HG03064 (cell line): Measurements from ENCODE around the gene SIAE.
A peak's percentile ranks its signal among the peaks of the same experiment; 100 is the strongest.
"Not testable (repeated sequence)": the region's sequence is repeated elsewhere in the genome, so short reads cannot be mapped to it uniquely, and the experiment has no call there.

Experiments
- ATAC-seq: cut with Tn5 transposase; IDR thresholded peaks from one replicate; pipeline ENCODE4 v1.9.1; 2021; ENCODE audit warnings: low read depth; ENCODE audit not compliant: unreplicated experiment

Gene SIAE

DNA sequence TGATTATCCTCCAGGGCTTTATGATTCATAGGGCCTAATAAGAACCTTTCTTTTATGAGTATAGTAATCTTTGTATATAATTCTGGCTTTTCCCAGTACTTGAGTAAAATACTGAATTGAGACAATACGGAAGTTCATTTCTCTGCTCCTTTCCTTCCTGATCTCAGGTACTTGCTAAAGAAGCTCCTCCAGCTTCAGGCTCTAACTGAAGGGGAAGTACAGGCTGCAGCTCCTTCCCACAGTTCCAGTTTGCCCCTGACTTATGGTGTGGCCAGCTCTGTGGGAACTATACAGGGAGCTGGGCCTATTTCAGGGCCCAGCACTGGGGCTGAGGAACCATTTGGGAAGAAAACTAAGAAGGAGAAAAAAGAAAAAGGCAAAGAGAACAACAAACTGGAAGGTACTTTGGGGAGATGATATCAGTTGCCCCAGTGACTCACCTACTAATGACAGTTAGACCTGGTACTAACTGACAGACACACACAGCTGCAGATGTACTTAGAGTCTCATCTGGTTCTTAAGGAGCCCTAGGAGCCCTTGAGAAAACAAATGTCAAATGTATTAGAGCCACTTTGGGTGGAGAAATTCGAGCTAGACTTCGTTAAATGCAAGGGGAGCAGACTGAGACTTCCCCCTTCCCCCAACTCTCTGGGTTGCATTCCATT is 47.9 kb downstream of the SIAE start:
- no peak for ATAC-seq

GRCh38 chr11:124623861-124624525 is 49.5 kb downstream of the SIAE start:
- ATAC-seq = no peak

DNA sequence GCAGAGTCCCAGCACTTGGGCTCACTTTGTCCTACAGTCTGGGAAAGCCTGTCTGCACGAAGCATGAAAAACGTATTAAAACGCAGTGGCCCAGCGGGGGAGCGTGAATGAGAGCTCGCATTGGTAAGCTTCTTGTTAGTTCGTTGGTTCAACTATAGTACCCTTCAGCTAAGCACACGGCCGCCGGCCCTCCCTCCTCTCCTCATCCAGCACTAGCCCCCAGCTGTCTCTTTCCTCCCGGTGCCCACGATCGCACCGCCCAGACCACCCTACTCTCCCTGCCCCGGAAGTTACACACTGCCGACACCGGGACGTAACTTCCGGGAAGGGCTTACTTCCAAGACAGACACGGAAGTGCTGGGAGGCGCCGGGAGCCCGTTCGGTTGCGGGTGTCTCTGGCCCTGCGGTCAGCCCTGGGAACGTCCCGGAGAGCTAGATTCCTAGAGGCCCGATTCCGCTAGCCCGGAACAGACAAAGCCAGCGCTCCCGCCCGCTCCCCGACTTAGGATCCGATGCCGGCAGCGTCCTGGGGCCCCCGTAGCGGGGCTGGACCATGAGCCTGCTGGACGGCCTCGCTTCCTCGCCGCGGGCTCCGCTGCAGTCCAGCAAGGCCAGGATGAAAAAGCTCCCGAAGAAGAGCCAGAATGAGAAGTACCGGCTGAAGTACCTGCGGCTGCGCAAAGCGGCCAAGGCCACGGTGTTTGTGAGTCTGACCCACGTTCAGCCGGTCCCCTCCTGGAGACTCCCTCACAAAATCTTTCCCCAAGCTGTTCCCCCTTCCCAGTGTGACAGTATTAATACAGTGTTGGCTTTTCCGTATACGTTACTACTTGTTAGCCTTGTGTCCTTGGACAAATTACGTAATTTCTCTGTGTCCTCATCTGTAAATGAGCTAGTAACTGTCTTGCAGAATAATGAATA is 50.7 kb downstream of the SIAE start, which contains the start of gene TBRG1:
TSS of gene TBRG1 (plus strand) at position 334 of the 921 bp plus-strand sequence. CDS start at position 554, 220 bp downstream.
- peak; percentile 98 for ATAC-seq

GRCh38 chr11:124618863-124619262 is 54.7 kb downstream of the SIAE start:
- no peak for ATAC-seq

- no peak for ATAC-seq
Measured at GRCh38 chr11:124612567-124613246, 60.8 kb downstream of the SIAE start.

GRCh38 chr11:124612045-124612444 is 61.5 kb downstream of the SIAE start:
- ATAC-seq = no peak

DNA sequence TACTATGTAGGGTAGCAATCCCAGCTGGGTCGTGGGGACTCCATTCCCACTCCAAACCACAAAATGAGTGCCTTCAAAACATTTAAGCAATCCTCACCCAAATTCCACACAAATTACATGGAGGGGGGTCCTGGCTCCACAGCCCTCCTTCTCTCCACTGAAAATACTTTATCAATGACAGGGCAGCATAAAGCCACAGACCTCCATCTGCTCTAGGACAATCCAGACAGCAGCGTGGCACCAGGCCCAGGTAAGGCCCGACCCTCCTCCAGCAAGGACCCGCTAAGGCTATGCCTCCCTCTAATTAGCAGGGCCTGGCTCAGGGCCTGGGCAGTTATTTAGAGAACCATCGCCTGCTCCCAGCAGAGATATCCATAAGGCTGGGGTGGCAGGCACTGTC is 62.5 kb downstream of the SIAE start, which contains the start of gene PANX3:
TSS of gene PANX3 (plus strand) at position 365 of the 400 bp plus-strand sequence. CDS start 129 bp downstream, outside the sequence.
- no peak for ATAC-seq

GRCh38 chr11:124610295-124610694 is 63.2 kb downstream of the SIAE start:
- no peak for ATAC-seq

- no peak for ATAC-seq
Measured at GRCh38 chr11:124608147-124608546, 65.4 kb downstream of the SIAE start.

DNA sequence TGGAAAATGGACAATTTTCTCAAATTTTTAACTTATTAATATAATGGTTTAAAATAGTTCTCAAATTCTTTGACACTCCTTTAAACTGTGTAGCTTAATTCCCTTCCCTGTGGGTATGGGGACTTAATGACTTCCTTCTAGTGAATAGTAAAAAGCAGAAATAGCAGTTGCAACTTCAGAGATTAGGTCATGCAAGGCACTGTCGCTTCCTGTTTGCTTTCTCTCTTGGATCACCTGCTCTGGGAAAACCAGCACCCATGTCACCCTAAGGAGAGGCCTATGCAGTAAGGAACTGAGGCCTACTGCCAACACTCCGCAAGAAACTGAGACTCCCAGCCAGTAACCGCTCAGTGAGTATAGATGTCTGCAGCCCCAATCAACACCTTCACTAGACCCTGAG is 67.8 kb downstream of the SIAE start:
- no peak for ATAC-seq

- ATAC-seq = not testable (repeated sequence)
Measured at GRCh38 chr11:124602723-124603122, 70.8 kb downstream of the SIAE start.

- no peak for ATAC-seq
Measured at GRCh38 chr11:124602193-124602592, 71.3 kb downstream of the SIAE start.

DNA sequence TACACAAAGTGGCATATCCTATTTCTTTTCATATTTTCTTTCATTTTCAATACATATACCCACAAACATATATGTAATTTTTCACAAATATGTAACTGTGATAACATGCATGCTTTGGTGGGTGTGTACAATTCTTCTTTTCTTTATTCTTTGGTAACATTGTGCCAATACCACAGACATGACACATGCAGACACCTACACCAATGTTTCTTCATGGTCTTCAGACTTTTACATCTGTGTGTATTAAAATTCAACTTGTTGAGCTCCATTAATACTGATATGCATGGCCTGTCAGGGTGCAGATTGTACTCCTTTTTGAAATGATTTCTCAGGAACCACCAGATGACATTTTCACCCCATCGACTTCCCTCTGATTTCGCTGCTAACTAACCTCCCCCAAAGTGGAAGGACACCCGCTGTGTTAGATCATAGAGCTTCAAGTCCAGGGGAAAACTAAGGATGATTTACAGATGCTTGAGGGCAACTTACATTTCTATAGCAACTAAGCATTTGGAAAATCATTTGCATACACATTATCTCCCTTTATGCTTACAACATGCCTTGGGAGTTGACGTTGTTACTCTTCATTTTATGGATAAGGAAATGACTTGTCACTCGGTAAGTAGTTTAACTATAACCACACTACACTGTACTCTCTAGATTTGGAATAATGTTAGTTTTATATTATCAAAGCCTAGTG is 72.8 kb downstream of the SIAE start:
- no peak for ATAC-seq

GRCh38 chr11:124597626-124598025 is 75.9 kb downstream of the SIAE start:
- ATAC-seq = no peak

- ATAC-seq = no peak
Measured at GRCh38 chr11:124595302-124595701, 78.2 kb downstream of the SIAE start.

DNA sequence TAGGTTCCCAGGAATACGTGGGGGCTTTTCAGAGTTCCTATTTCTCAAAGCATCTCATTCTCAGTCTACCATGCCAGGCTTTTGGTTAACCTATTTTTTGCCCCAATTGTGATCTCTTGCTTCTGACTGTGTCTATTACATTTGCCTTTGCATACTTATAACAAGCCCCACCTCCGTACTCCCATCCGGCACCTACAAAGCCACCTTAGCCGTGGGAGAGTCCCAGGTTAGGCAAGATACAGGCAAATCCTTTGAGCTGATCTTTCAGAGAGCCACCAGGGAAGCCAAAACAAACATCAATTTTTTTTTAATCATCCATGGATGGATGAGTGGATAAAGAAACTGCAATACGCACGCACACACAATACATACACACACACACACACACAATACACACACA is 80.9 kb downstream of the SIAE start:
- no peak for ATAC-seq

- ATAC-seq = no peak
Measured at GRCh38 chr11:124591430-124591829, 82.1 kb downstream of the SIAE start.

GRCh38 chr11:124586238-124586860 is 87.2 kb downstream of the SIAE start:
- no peak for ATAC-seq

DNA sequence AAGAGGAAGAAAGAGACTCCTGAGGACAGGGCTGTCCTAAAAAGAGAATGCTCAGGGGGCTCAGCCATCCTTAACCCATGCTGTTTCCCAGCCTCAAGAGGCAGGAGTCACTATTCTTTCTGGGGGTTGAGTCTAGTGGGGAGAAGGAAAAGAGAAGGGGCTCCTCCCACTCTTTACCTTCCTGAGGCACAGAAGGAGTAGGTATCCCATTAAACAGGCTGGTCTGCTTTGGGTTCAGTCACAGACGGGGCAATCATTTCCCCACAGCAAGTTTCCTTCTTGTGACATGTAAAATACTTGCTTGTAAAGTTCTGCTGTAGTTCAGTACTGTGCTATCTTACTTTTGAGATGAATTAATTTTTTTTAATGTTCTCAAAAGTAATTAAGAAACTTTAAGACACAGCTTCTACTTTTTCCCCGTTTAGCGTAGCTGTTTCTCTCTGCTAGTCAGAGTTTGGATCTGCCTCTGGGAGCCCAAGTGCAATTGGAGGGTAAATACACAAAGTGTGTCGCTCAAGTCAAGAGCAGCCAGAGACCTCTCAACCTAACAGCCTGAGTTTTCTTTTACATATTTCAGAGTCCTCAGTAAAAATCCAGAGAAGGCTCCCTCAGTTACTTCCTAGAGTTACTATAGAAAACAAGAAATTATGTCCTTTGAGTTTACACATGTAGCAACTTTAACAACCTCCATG is 88.7 kb downstream of the SIAE start:
- no peak for ATAC-seq
